OCI-LY7 (cell line): ENCODE data around the gene TLR9. TPM values are rescaled to one million over a fixed set of nuclear protein-coding genes. Genes with fewer than 3 reads are reported as not detected.

ENCODE experiments used
- BruUV-seq: library from RNA; stranded (reverse); fragments of 400-500 nt; replicated peaks from 2 replicates; lab custom pipeline; 2021; lab: Mats Ljungman, UMichigan
- CTCF ChIA-PET: fragments of 300-600 bp; sonication (Branson Sonifier 250); formaldehyde crosslinking; loops from one replicate; lab custom pipeline; 2022; ENCODE audit warnings: antibody characterized with exemption; ENCODE audit not compliant: unreplicated experiment; lab: Charles Lee
- POLR2A ChIA-PET: fragments of 300-600 bp; sonication (Branson Sonifier 250); formaldehyde crosslinking; loops from one replicate; lab custom pipeline; 2022; ENCODE audit warnings: antibody characterized with exemption; lab: Charles Lee
- DNase-seq: peaks from one replicate; pipeline ENCODE4 v3.0.0-alpha.2; 2015; ENCODE audit warnings: low spot score
- H2AFZ ChIP-seq: fragments of 200-600 bp; sonication (generic), shearing (Covaris generic); 2 replicates; pipeline ENCODE4 v1.6.1; 2014; ENCODE audit warnings: mild to moderate bottlenecking, antibody characterized with exemption, low read length, moderate library complexity
- H3K27ac ChIP-seq: fragments of 200-600 bp; sonication (generic); 2 replicates; pipeline ENCODE4 v1.5.1; 2014; ENCODE audit warnings: mixed run types, low read depth, mild to moderate bottlenecking, moderate library complexity, low read length, inconsistent platforms; ENCODE audit not compliant: poor library complexity, severe bottlenecking
- H3K36me3 ChIP-seq: fragments of 200-600 bp; sonication (generic); 2 replicates; pipeline ENCODE4 v1.6.1; 2014; ENCODE audit warnings: mild to moderate bottlenecking, antibody characterized with exemption, low read length, moderate library complexity, mixed read lengths; ENCODE audit not compliant: insufficient read depth
- H3K4me1 ChIP-seq: fragments of 200-600 bp; sonication (generic); 2 replicates; pipeline ENCODE4 v1.5.1; 2014; ENCODE audit warnings: mild to moderate bottlenecking, low read length; ENCODE audit not compliant: insufficient read depth, poor library complexity, severe bottlenecking
- H3K4me2 ChIP-seq: fragments of 200-600 bp; sonication (generic); 2 replicates; pipeline ENCODE4 v1.6.1; 2014; ENCODE audit warnings: mild to moderate bottlenecking, low read length
- H3K4me3 ChIP-seq: fragments of 200-600 bp; sonication (generic); 2 replicates; pipeline ENCODE4 v1.5.1; 2014; ENCODE audit warnings: mild to moderate bottlenecking, low read depth, low read length; ENCODE audit not compliant: poor library complexity, severe bottlenecking
- H3K79me2 ChIP-seq: fragments of 200-600 bp; sonication (generic); 2 replicates; pipeline ENCODE4 v1.6.1; 2016; ENCODE audit warnings: low read depth, mild to moderate bottlenecking, low read length, moderate library complexity, mixed read lengths; ENCODE audit not compliant: insufficient read depth
- H3K9me2 ChIP-seq: fragments of 200-600 bp; sonication (generic); 2 replicates; pipeline ENCODE4 v1.6.1; 2016; ENCODE audit warnings: mild to moderate bottlenecking, low read length, mixed read lengths; ENCODE audit not compliant: insufficient read depth
- H3K9me3 ChIP-seq: fragments of 200-600 bp; sonication (generic); 2 replicates; pipeline ENCODE4 v1.6.1; 2014; ENCODE audit warnings: mild to moderate bottlenecking, mixed run types, low read length, mixed read lengths
- H4K20me1 ChIP-seq: fragments of 200-600 bp; sonication (generic); 2 replicates; pipeline ENCODE4 v1.6.1; 2014; ENCODE audit warnings: mild to moderate bottlenecking, antibody characterized with exemption, low read length, moderate library complexity, mixed read lengths; ENCODE audit not compliant: insufficient read depth
- EZH2phosphoT487 ChIP-seq: fragments of 200-600 bp; sonication (generic); IDR thresholded peaks from 2 replicates; pipeline ENCODE4 v1.6.1; 2018; ENCODE audit warnings: low read depth, borderline replicate concordance, mild to moderate bottlenecking, mixed run types, antibody characterized with exemption, low read length, moderate library complexity, mixed read lengths
- intact Hi-C: fragments of 100-400 bp; cut with micrococcal nuclease; formaldehyde crosslinking; loops from one replicate; pipeline ENCODE4 v1.10.0; 2022; ENCODE audit not compliant: unreplicated experiment
- total RNA-seq, 2 experiments: library from RNA; depleted of rRNA in 1 of 2; stranded (reverse); fragments of >200 nt in 1 of 2; shearing (Covaris generic) in 1 of 2; gene quantifications; 2 replicates each; pipeline ENCODE4 v1.2.3, GENCODE V29; 2014 to 2022
- TF ChIP-seq, protein P1 (sequence below): fragments of 200-600 bp; sonication (generic); conservative IDR thresholded peaks from 2 replicates; pipeline ENCODE4 v1.5.1; 2014; ENCODE audit warnings: mild to moderate bottlenecking, antibody characterized with exemption, low read length, moderate library complexity, mixed read lengths

TLR9 gene
- total RNA-seq, 2 experiments from 2014 or later = 1.7 to 9.0 TPM

- no TSS peak for BruUV-seq
- Histone ChIP-seq H3K27ac (no peak overlapping the region), H2AFZ (no peak overlapping the region), H3K4me3 (no peak overlapping the region), H3K4me2 (no peak overlapping the region), H3K4me1 (no peaks in the 10 kb centered on the region), H3K9me2 (no peaks in the 10 kb centered on the region), H3K79me2 (no peaks in the 10 kb centered on the region), H3K9me3 (no peaks in the 10 kb centered on the region), H4K20me1 (no peaks in the 10 kb centered on the region), H3K36me3 (no peaks in the 10 kb centered on the region)
- POLR2A ChIA-PET = no interaction called here
- intact Hi-C loops = no loop called here
- TF ChIP-seq, protein P1, sequence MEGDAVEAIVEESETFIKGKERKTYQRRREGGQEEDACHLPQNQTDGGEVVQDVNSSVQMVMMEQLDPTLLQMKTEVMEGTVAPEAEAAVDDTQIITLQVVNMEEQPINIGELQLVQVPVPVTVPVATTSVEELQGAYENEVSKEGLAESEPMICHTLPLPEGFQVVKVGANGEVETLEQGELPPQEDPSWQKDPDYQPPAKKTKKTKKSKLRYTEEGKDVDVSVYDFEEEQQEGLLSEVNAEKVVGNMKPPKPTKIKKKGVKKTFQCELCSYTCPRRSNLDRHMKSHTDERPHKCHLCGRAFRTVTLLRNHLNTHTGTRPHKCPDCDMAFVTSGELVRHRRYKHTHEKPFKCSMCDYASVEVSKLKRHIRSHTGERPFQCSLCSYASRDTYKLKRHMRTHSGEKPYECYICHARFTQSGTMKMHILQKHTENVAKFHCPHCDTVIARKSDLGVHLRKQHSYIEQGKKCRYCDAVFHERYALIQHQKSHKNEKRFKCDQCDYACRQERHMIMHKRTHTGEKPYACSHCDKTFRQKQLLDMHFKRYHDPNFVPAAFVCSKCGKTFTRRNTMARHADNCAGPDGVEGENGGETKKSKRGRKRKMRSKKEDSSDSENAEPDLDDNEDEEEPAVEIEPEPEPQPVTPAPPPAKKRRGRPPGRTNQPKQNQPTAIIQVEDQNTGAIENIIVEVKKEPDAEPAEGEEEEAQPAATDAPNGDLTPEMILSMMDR = no peak
- TF ChIP-seq EZH2phosphoT487 = no peak
- CTCF ChIA-PET = interaction anchor here (0.5 kb wide), 1 partner anchor 50 kb away, joined by 3 read pairs; no protein-coding TSS in a partner anchor
- no peak for DNase-seq
These were observed 52.3 kb downstream of the TLR9 start for GRCh38 chr3:52173101-52173500.

DNA sequence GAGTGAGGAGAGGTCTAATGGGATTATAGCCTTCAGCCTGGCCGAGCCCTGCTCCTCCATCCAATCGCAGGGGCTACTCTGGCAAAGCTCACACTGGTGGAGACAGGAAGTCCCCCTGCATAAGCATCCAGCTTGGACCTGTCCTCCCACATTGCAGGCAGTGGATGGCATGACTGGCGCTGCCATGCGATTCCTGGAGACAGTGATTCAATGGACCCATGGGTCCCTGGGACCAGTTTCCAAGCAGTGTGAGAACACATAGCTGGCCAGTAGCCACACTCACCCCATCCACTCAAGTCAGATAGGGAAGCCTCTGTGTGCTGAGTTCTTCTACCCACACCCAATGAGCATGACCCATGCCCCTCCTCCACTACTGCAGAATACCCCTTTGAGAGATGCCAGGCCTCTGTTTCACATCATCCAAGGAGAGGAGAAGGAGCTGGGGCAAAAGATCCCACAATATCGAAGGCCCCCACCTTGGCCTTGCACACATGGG, 53.1 kb downstream of the TLR9 start:
- H3K9me2 ChIP-seq = no peaks in the 10 kb centered on the region

More for the DNA sequence above, 53.1 kb downstream of the TLR9 start:
- TF ChIP-seq EZH2phosphoT487 = no peak
- TF ChIP-seq, protein P1 = no peak
- Histone ChIP-seq H3K27ac (no peak overlapping the region), H3K9me3 (no peaks in the 10 kb centered on the region), H3K4me1 (no peaks in the 10 kb centered on the region), H2AFZ (no peak overlapping the region), H3K79me2 (no peaks in the 10 kb centered on the region), H4K20me1 (no peaks in the 10 kb centered on the region), H3K4me2 (no peak overlapping the region), H3K4me3 (no peak overlapping the region), H3K36me3 (no peaks in the 10 kb centered on the region)
- intact Hi-C loops = no loop called here
- ChIA-PET CTCF (interaction anchor here (0.5 to 0.8 kb wide), 2 partner anchors 10 to 50 kb away, joined by 3 read pairs; no protein-coding TSS in a partner anchor), POLR2A (no interaction called here)
- no TSS peak for BruUV-seq
- no peak for DNase-seq
